Brain microvascular endothelial cell (primary cell): ENCODE data around the gene OTOA.
"Not testable (repeated sequence)": the region's sequence is repeated elsewhere in the genome, so short reads cannot be mapped to it uniquely, and the experiment has no call there.

ENCODE experiments used
- DNase-seq: peaks from one replicate; pipeline ENCODE4 v3.0.0-alpha.2; 2020
- H3K27ac ChIP-seq: fragments of 250-450 bp; sonication (Bioruptor Pico); 2 replicates; pipeline ENCODE4 v1.5.1; 2020; ENCODE audit warnings: mild to moderate bottlenecking, moderate library complexity
- H3K27me3 ChIP-seq: fragments of 250-450 bp; sonication (Bioruptor Pico); replicated peaks from 2 replicates; pipeline ENCODE4 v1.5.1; 2020; ENCODE audit warnings: mild to moderate bottlenecking
- H3K36me3 ChIP-seq: fragments of 250-450 bp; sonication (Bioruptor Pico); replicated peaks from 2 replicates; pipeline ENCODE4 v1.5.1; 2020; ENCODE audit warnings: mild to moderate bottlenecking
- H3K4me3 ChIP-seq: 2 replicates; pipeline ENCODE4 v1.5.1; 2011; ENCODE audit warnings: low read depth, mild to moderate bottlenecking, control low read depth, low read length, moderate library complexity
- CTCF ChIP-seq: IDR thresholded peaks from 2 replicates; pipeline ENCODE4 v1.5.1; 2011; ENCODE audit warnings: low read depth, mild to moderate bottlenecking, moderate library complexity, low read length, control low read depth, inconsistent platforms; ENCODE audit errors: missing control alignments
- in situ Hi-C: cut with HindIII; loops from 2 replicates; pipeline ENCODE4 v1.10.0; 2017; ENCODE audit warnings: low sequenced_read_pairs, low pct_ligation_motif_present

Gene OTOA

GRCh38 chr16:21620592-21620991, 43.2 kb upstream of the OTOA start:
- DNase-seq: no peak
- Histone ChIP-seq H3K27ac (no peak overlapping the region), H3K4me3 (no peak overlapping the region), H3K36me3 (peaks cover 3% of the 10 kb centered on the region), H3K27me3 (no peaks in the 10 kb centered on the region)
- TF ChIP-seq CTCF: no peak
- in situ Hi-C loops: no loop called here

GRCh38 chr16:21622545-21622944, 41.2 kb upstream of the OTOA start:
- DNase-seq: no peak
- H3K27ac ChIP-seq: no peak overlapping the region
- TF ChIP-seq CTCF: no peak
- H3K36me3 ChIP-seq: peaks cover 3% of the 10 kb centered on the region
- H3K4me3 ChIP-seq: no peak overlapping the region
- H3K27me3 ChIP-seq: no peaks in the 10 kb centered on the region
- in situ Hi-C loops: no loop called here

- in situ Hi-C loops: no loop called here
- TF ChIP-seq CTCF: no peak
- H3K27me3 ChIP-seq: no peaks in the 10 kb centered on the region
- DNase-seq: no peak
- H3K27ac ChIP-seq: no peak overlapping the region
- H3K36me3 ChIP-seq: peaks cover 8% of the 10 kb centered on the region
- H3K4me3 ChIP-seq: no peak overlapping the region
These were observed 38.7 kb upstream of the OTOA start for GRCh38 chr16:21625026-21625425.

GRCh38 chr16:21626659-21627277, 37.0 kb upstream of the OTOA start:
- Histone ChIP-seq H3K27ac (peak overlapping the region; percentile 85), H3K27me3 (no peaks in the 10 kb centered on the region), H3K4me3 (no peak overlapping the region), H3K36me3 (peaks cover 10% of the 10 kb centered on the region)
- in situ Hi-C loops: no loop called here
- no peak for TF ChIP-seq CTCF
- peak; percentile 84 for DNase-seq

- Histone ChIP-seq H3K27me3 (no peaks in the 10 kb centered on the region), H3K36me3 (peaks cover 10% of the 10 kb centered on the region), H3K4me3 (no peak overlapping the region), H3K27ac (peak overlapping the region; percentile 85)
- no peak for DNase-seq
- in situ Hi-C loops: no loop called here
- no peak for TF ChIP-seq CTCF
These were observed 35.5 kb upstream of the OTOA start for GRCh38 chr16:21628121-21628726.

- in situ Hi-C loops: no loop called here
- H3K27me3 ChIP-seq: no peaks in the 10 kb centered on the region
- TF ChIP-seq CTCF: no peak
- peak; percentile 69 for DNase-seq
- peak overlapping the region; percentile 85 for H3K27ac ChIP-seq
- no peak overlapping the region for H3K4me3 ChIP-seq
- H3K36me3 ChIP-seq: peaks cover 10% of the 10 kb centered on the region
These were observed 35.0 kb upstream of the OTOA start for GRCh38 chr16:21628772-21629171.

GRCh38 chr16:21629616-21630539, 33.9 kb upstream of the OTOA start:
- H3K27me3 ChIP-seq, DNase-seq, H3K27ac ChIP-seq, H3K4me3 ChIP-seq, in situ Hi-C loops: not testable (repeated sequence)
- peaks cover 10% of the 10 kb centered on the region for H3K36me3 ChIP-seq
